T-helper 1 cell treated with Interleukin-12 subunit alpha and Interleukin-12 subunit beta and Interleukin-4 antibody, amounts not matched to agents 30 μg/mL and 1 μg/mL, for 36 hours (primary cell): ENCODE results near the gene RBFOX2.
A peak's percentile ranks its signal among the peaks of the same experiment; 100 is the strongest.
"Not testable (repeated sequence)": the region's sequence is repeated elsewhere in the genome, so short reads cannot be mapped to it uniquely, and the experiment has no call there.

Experiments
- H3K27ac Mint-ChIP-seq: one replicate; pipeline ENCODE4 v1.8.0; 2021; ENCODE audit warnings: mild to moderate bottlenecking, mixed read lengths
- H3K27me3 Mint-ChIP-seq: one replicate; pipeline ENCODE4 v1.8.0; 2021; ENCODE audit warnings: low read depth, mixed read lengths
- H3K36me3 Mint-ChIP-seq: one replicate; pipeline ENCODE4 v1.8.0; 2021; ENCODE audit warnings: low read depth, mixed read lengths
- H3K4me1 Mint-ChIP-seq: one replicate; pipeline ENCODE4 v1.8.0; 2021; ENCODE audit warnings: low read depth, mixed read lengths
- H3K4me3 Mint-ChIP-seq: one replicate; pipeline ENCODE4 v1.8.0; 2021; ENCODE audit warnings: mild to moderate bottlenecking, moderate library complexity, mixed read lengths
- H3K9me3 Mint-ChIP-seq: one replicate; pipeline ENCODE4 v1.8.0; 2021; ENCODE audit warnings: mixed read lengths

RBFOX2 gene

DNA sequence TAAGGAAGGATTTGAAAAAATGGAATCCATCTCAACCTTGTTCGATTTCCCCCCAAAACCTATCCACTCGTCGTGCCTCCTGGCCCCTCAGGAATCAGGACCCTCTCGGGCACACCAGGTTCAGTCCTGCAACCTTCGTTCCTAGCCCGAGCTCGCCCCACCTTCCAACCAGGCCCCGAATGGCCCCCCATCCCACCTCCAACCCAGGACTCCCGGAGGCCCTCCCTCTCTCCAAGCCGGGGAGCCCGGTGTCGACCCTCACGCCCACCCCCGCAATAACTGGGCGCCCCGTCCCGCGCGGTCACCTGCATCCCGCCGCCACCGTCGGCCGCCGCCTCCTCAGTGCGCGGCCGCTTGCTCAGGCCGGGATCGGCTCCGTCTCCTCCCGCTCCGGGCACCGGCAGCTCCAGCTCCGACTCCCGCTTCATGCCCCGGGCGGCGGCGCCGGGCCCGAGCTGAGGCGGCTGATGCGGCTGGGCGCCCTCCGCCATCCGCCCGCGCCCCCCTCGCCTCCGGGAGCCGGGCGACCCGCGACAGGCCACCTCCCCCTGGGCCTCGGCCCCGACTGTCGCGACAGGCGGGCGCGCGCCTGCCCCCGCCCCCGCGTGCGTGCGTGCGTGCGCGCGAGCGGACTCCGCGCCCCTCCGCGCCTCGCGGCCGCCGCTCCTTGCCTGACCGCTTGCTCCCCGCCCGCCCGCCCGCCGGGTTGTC is 534 bp downstream of the RBFOX2 start:
- Mint-ChIP-seq H3K27ac (peak overlapping the region; percentile 38), H3K27me3 (peaks cover 52% of the 10 kb centered on the region), H3K36me3 (no peaks in the 10 kb centered on the region), H3K9me3 (no peaks in the 10 kb centered on the region), H3K4me1 (peaks cover 13% of the 10 kb centered on the region), H3K4me3 (peak overlapping the region; percentile 77)

DNA sequence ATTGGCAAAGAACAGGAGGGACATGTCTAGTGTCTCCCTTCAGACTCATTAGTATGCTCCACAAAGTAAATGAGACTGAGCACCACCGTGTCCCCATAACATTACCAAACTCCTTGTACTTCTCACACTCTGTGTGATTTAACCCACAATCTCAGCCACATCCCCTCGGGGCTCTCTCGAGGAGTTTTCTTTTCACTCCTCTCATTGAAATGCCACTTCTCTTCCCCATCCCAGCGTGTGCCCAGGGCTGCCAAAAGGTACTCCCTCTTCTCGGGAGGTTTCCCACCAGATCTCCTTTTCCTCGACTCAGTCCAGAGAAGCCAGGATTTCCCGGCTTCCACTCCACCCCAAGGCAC is 1.1 kb downstream of the RBFOX2 start:
- Mint-ChIP-seq H3K9me3 (no peaks in the 10 kb centered on the region), H3K4me3 (peak overlapping the region; percentile 77), H3K36me3 (no peaks in the 10 kb centered on the region), H3K4me1 (peaks cover 13% of the 10 kb centered on the region), H3K27ac (peak overlapping the region; percentile 38), H3K27me3 (peaks cover 48% of the 10 kb centered on the region)

DNA sequence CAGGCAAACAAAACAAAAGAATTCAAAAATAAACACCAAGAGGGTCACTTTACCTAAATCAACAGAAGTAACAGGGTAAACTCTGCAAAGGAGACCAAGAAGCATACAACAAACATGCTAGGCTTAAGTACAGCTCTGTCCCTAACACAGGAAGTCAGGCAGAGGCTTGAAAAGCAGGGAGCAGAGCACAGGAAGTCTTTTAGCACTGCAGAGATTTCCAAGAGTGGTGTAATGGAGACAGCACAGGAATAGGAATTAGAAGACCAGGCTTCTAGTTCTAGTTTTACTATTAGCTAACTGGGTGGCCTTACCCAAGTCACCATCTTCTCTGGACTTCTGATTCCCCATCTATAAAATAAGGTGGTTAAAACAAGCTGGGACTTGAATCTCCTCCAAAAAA is 1.9 kb downstream of the RBFOX2 start:
- H3K36me3 Mint-ChIP-seq = no peaks in the 10 kb centered on the region

DNA sequence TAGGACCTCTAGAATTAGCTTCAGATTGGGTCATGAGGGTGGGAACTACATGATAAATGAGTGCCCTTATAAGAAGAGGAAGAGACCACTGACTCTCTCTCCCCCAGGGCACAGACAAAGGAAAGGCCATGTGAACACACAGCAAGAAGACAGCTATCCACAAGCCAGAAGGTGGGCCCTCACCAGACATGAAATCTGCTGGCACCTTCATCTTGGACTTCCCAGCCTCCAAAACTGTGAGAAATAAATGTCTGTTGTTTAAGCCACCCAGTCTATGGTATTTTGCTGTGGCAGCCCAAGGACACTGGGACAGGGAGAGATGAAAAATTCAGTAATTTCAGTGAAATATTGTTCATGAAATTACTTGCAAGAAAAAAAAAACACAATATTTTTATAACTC is 5.9 kb downstream of the RBFOX2 start:
- Mint-ChIP-seq H3K4me1 (peaks cover 8% of the 10 kb centered on the region), H3K27me3 (peaks cover 25% of the 10 kb centered on the region), H3K36me3 (no peaks in the 10 kb centered on the region), H3K9me3 (no peaks in the 10 kb centered on the region), H3K27ac (no peak overlapping the region), H3K4me3 (no peak overlapping the region)

More for the DNA sequence above, 1.9 kb downstream of the RBFOX2 start:
- H3K27ac Mint-ChIP-seq = no peak overlapping the region
- H3K4me3 Mint-ChIP-seq = no peak overlapping the region
- peaks cover 17% of the 10 kb centered on the region for H3K4me1 Mint-ChIP-seq
- peaks cover 40% of the 10 kb centered on the region for H3K27me3 Mint-ChIP-seq
- H3K9me3 Mint-ChIP-seq = no peaks in the 10 kb centered on the region

DNA sequence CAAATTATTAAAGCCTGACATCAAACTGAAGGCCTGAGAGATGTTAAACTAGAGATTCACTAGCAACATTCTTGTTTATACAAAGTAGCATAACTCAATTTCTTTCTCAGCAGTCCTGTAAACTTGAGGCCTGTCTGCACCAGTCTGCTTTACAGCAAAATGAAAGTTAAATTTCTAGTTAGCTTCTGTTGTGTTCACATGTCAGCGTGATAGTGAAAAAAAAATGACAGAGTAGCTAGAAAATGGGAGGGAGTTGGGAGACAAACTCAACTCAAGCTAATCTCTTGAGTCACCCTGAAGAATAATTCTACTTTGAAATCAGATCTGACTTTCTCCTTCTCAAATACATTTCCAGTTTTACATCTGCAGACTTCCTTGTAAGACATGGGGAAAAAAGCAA is 6.5 kb downstream of the RBFOX2 start:
- H3K9me3 Mint-ChIP-seq = no peaks in the 10 kb centered on the region
- peaks cover 20% of the 10 kb centered on the region for H3K27me3 Mint-ChIP-seq
- peaks cover 4% of the 10 kb centered on the region for H3K4me1 Mint-ChIP-seq
- H3K36me3 Mint-ChIP-seq = no peaks in the 10 kb centered on the region
- H3K4me3 Mint-ChIP-seq = no peak overlapping the region
- no peak overlapping the region for H3K27ac Mint-ChIP-seq

DNA sequence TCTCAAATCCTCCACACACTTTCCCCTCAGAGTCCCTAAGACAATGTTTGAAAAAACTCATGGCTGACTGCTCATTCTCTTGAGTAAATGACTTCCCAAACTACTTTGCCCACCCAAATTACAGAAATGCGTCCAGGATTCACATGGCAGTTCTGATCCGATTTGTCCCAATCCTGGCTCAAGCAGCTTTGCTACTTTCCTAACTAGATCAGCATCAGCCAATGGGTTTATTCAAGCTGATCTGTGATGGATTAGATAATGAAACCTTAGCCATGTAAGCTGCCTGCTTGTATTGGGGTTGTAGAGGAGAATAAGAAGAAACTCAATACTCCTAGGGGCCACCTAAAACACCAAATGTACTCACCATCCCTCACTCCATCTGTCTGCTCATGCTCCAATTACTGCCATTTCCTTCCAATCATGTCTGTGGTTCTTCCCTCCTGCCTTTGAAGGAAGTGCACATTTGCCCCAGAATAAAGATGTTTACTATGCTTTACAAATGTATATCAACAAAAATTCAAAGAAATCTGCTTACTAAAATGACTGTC is 6.9 kb downstream of the RBFOX2 start:
- H3K27ac Mint-ChIP-seq = no peak overlapping the region

DNA sequence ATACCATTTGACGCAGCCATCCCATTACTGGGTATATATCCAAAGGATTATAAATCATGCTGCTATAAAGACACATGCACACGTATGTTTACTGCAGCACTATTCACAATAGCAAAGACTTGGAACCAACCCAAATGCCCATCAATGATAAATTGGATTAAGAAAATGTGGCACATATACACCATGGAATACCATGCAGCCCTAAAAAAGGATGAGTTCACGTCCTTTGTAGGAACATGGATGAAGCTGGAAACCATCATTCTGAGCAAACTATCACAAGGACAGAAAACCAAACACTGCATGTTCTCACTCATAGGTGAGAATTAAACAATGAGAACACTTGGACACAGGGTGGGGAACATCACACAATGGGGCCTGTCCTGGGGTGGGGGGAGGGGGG is 7.8 kb downstream of the RBFOX2 start:
- H3K9me3 Mint-ChIP-seq, H3K36me3 Mint-ChIP-seq, H3K4me1 Mint-ChIP-seq, H3K4me3 Mint-ChIP-seq, H3K27ac Mint-ChIP-seq: not testable (repeated sequence)
- peaks cover 12% of the 10 kb centered on the region for H3K27me3 Mint-ChIP-seq

More for the DNA sequence above, 6.9 kb downstream of the RBFOX2 start:
- H3K4me3 Mint-ChIP-seq = no peak overlapping the region
- H3K36me3 Mint-ChIP-seq = no peaks in the 10 kb centered on the region
- H3K27me3 Mint-ChIP-seq = peaks cover 17% of the 10 kb centered on the region
- H3K9me3 Mint-ChIP-seq = no peaks in the 10 kb centered on the region
- H3K4me1 Mint-ChIP-seq = peaks cover 4% of the 10 kb centered on the region

DNA sequence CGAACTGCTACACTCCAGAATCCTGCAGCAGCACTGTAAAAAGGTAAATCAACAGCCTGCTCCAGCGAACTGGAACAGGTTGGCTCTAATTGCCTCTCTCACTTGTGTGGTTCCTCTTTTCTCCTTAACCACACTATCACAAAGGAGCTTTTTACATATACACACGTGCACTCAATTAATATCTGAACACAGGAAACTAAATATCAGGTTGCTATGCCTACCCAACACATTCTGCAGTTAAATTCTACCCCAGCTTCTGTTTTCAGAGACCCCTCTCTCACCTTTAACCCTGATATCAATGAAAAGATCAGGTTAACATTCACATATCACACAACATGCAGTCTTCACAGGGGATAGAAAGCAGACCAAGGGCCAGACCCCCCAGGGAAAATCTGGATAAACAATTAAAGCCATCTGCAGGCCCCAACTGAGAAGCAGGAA is 11.0 kb downstream of the RBFOX2 start:
- no peaks in the 10 kb centered on the region for H3K36me3 Mint-ChIP-seq
- no peak overlapping the region for H3K27ac Mint-ChIP-seq
- no peak overlapping the region for H3K4me3 Mint-ChIP-seq
- H3K27me3 Mint-ChIP-seq = peaks cover 11% of the 10 kb centered on the region
- H3K4me1 Mint-ChIP-seq = peaks cover 4% of the 10 kb centered on the region
- no peaks in the 10 kb centered on the region for H3K9me3 Mint-ChIP-seq

DNA sequence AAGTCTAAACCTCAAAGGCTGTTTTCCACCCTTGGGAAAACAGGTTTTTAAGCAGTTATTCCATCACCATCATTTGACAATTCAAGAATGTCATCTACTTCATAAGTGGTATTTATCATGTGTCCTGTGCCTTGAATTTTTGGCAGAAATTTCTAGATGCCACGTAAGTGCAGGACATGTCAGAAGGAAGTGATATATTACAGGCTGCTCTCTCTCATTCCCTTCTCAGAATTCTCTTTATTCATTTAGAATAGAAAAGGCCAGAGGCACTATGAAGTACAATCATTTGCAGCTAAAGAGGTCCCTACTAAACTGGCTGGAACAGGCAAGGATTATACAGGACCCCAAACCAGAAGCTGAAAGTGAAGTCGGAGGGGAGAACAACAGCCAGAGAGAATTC is 11.9 kb downstream of the RBFOX2 start:
- Mint-ChIP-seq H3K4me3 (no peak overlapping the region), H3K9me3 (no peaks in the 10 kb centered on the region), H3K27me3 (peaks cover 15% of the 10 kb centered on the region), H3K36me3 (no peaks in the 10 kb centered on the region), H3K27ac (no peak overlapping the region), H3K4me1 (no peaks in the 10 kb centered on the region)

DNA sequence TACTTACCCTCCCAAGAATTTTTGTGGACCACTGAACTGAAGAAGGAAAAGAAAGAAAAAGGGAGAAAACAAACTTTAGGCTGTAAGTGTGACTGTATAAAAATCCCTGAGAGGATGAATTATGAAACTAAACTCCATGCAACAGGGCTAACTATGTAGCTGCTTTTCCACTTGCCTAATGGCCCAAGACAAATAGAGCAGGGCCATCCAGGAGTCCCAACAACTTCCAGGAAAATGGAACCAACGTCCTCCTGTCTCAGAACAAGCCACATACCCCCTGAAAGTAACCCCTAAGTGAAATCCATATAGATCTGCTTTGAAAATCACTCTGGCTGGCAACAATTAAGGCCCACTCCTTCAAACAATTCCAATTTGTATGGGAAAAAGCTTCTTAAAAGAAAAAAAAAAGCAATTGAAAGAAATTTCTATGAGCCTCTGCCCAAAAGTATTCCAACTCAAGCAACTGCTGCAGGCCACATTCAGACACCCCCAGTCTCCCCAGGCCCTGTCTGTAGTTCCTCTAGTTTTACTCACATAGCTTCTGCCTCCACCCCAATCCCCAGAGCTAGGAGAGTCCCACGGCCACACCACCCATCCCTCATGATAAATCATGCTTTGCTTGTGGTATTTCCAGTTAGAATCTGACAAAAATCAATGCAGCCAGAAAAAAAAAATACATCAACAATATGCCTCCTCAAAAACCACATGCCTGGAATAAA is 12.7 kb downstream of the RBFOX2 start:
- Mint-ChIP-seq H3K36me3 (no peaks in the 10 kb centered on the region), H3K27ac (no peak overlapping the region), H3K9me3 (no peaks in the 10 kb centered on the region), H3K27me3 (peaks cover 16% of the 10 kb centered on the region), H3K4me1 (no peaks in the 10 kb centered on the region), H3K4me3 (no peak overlapping the region)

DNA sequence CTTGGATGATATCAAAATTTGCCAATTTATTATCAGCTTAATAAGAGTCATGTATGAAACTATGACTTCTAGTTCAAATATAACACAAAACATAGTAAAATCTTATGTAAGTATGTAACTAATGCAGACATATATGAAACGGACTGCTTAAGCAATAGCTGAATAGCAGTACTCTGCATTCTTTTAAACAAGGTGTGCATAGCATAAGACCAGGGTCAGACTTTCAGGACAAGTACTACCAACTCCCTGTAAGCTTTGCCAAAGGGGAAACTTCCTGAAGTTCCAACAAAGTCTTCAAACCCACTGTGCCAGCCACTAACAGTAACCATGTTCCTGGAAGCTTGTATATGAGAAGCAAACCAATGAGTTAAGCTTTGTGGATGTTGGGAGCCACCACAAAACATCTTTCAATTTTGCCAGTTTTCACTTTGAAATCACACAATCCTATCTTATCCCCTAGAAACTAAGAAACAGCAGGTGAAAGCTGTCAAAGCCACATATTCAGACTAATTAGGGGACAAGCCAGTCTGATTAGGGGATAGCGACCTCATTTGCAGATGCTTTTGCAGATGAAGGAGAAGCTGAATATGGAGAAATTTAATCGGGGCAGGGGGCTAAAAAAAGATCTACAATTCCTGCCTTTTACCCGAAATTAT is 13.3 kb downstream of the RBFOX2 start:
- H3K36me3 Mint-ChIP-seq = no peaks in the 10 kb centered on the region
- H3K27ac Mint-ChIP-seq = no peak overlapping the region
- H3K9me3 Mint-ChIP-seq = no peaks in the 10 kb centered on the region
- H3K4me3 Mint-ChIP-seq = no peak overlapping the region
- peaks cover 16% of the 10 kb centered on the region for H3K27me3 Mint-ChIP-seq
- H3K4me1 Mint-ChIP-seq = no peaks in the 10 kb centered on the region

DNA sequence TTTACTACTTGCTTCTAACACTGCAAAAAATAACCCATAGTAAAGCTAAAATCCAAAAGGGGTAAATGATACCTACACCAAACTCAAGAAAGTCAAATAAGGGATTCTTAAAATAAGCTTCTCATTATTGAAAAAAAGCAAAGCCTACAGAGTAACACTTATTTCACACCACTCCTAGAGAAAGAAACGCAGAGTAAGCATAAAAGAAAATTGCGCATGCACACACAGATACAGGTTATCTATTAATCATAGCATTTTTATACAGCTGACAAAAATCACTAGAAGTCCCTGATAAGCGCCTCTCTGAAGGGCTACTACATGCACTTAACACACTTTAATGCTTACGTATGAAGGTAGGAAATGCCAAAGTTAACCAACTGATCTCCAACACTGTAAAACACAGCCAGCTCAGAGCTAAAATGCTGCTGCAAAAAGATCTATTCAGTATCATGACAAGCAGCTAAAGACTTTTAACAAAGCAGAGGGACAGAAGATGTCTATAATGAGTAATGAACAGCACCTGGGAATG is 14.0 kb downstream of the RBFOX2 start:
- no peaks in the 10 kb centered on the region for H3K4me1 Mint-ChIP-seq
- H3K27me3 Mint-ChIP-seq = peaks cover 16% of the 10 kb centered on the region
- no peak overlapping the region for H3K4me3 Mint-ChIP-seq
- H3K9me3 Mint-ChIP-seq = no peaks in the 10 kb centered on the region
- no peak overlapping the region for H3K27ac Mint-ChIP-seq
- H3K36me3 Mint-ChIP-seq = no peaks in the 10 kb centered on the region

DNA sequence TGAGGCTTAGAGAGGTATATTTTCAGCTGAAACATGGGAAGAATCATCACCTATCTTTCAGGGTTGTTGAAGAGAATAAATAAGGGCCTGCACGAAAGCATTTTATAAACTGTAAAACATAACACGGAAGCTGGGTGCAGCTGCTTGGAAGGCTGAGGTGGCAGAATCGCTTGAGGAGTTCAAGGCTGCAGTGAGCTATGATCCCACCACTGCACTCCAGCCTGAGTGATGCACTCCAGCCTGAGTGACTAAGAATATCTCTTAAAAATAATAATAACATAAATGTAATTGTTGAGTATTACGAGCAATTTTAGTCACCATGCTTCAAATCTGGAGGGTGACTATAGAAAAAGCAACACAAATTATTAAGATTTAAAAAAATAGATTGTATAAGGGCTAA is 16.3 kb downstream of the RBFOX2 start:
- no peaks in the 10 kb centered on the region for H3K9me3 Mint-ChIP-seq
- peaks cover 14% of the 10 kb centered on the region for H3K27me3 Mint-ChIP-seq
- no peaks in the 10 kb centered on the region for H3K4me1 Mint-ChIP-seq
- no peaks in the 10 kb centered on the region for H3K36me3 Mint-ChIP-seq
- H3K27ac Mint-ChIP-seq = no peak overlapping the region
- H3K4me3 Mint-ChIP-seq = no peak overlapping the region

DNA sequence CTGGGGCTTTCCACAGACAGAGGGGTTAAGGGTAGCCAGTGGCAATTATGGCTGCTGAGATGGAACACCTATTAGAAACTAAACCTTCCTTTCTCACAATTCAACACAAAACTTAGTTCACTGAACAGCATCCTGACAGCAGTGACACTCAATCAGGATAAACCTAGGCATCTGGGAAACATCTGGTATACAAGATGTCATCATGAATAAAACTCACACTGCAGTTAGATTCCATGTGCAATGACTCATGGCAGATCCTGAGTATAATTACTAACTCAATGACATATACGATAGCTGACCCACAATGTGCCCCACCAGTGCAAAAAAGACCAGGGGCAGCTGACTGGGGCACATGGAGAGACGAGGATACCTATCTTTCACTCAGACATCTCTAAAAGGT is 17.7 kb downstream of the RBFOX2 start:
- H3K4me1 Mint-ChIP-seq = no peaks in the 10 kb centered on the region
- H3K27ac Mint-ChIP-seq = no peak overlapping the region
- H3K4me3 Mint-ChIP-seq = no peak overlapping the region
- H3K27me3 Mint-ChIP-seq = peaks cover 24% of the 10 kb centered on the region
- H3K36me3 Mint-ChIP-seq = no peaks in the 10 kb centered on the region
- H3K9me3 Mint-ChIP-seq = no peaks in the 10 kb centered on the region
